ENCODE data around the gene PLEKHA5.

PLEKHA5 gene

GRCh38 chr12:19130224-19131024, 891 bp downstream of the PLEKHA5 start:
- DNase-seq (ENCODE audit: low read depth) = no peak

GRCh38 chr12:19131025-19131444, 1.5 kb downstream of the PLEKHA5 start:
- DNase-seq (ENCODE audit: low read depth) = no peak

- no peak for DNase-seq (ENCODE audit: low read depth)
Observed at GRCh38 chr12:19138551-19138950, 9.0 kb downstream of the PLEKHA5 start.

GRCh38 chr12:19138956-19139355, 9.4 kb downstream of the PLEKHA5 start:
- no peak for DNase-seq (ENCODE audit: low read depth)

GRCh38 chr12:19139615-19140194, 10.2 kb downstream of the PLEKHA5 start:
- no peak for DNase-seq (ENCODE audit: low read depth)

DNA sequence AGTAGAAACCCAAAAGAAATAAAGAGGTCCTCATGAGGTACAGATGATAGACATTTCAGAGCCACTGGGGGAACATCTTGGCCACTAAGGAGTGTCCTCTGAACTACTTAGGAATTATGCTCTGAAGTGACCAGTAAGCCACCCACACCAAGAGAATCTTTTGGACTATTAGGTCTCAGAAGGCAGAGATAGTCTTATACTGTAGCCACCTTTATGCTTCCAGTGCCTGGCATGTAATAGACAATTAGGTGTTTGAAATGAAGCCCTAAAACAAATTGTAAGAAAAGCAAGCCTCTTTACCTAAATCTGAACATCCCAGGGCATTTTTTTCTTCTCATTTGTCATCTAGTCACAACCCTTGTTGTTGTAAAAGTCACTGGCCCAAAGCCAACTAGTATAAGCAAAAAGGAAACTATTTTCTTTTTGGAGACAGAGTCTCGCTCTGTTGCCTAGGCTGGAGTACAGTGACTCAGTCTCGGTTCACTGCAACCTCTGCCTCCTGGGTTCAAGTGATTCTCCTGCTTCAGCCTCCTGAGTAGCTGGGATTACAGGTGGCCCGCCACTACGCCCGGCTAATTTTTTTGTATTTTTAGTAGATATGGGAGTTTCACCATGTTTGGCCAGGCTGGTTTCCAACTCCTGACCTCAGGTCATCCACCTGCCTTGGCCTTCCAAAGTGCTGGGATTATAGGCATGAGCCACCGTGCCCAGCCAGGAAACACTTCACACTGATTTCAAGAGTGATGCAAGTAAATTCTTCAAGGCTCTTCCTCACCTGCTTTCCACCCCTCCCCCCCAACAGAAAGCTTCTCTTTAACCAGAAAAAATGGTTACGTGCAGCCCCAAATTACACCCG, 11.1 kb downstream of the PLEKHA5 start:
- no peak for DNase-seq (ENCODE audit: low read depth)

GRCh38 chr12:19142499-19142898, 13.0 kb downstream of the PLEKHA5 start:
- DNase-seq (ENCODE audit: low read depth) = no peak

- no peak for DNase-seq (ENCODE audit: low read depth)
Observed at GRCh38 chr12:19144287-19144686, 14.8 kb downstream of the PLEKHA5 start.

DNA sequence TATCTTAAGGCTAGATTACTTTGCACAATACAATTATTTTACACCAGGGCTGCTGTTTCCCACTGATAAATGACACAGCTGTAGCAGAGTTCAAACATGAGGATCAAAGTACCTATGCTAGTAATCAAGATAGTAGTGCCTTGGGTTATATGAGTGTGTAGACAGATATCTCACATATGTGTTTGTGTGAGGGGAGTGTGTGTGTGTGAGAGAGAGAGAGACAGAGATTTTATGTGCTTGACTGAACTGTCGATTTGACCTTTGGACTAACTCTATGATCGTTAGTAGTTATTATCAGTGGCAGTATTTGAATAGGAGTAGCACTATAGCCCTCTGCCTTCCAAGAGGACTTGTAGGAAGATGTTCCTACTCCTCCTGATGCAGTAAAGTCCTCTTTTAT, 15.5 kb downstream of the PLEKHA5 start:
- no peak for DNase-seq (ENCODE audit: low read depth)

DNA sequence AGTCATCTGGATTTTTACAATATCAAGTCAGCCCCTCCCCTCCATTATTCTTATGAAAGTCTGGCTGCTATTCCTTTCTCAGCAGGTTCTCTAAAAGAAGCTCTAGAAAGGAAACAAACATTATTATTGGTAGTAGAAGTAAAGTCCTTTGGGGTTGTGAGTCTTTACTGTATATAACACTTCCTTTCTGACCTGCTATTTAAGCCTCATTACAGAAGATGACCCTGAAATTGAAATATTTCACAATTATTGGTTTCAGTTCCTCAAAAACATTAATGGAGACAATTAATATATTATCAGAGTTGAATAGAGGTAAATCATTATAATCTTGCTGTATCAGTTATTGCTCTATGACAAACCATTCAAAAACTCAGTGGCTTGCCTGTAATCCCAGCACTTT, 19.3 kb downstream of the PLEKHA5 start:
- DNase-seq (ENCODE audit: low read depth) = no peak

DNA sequence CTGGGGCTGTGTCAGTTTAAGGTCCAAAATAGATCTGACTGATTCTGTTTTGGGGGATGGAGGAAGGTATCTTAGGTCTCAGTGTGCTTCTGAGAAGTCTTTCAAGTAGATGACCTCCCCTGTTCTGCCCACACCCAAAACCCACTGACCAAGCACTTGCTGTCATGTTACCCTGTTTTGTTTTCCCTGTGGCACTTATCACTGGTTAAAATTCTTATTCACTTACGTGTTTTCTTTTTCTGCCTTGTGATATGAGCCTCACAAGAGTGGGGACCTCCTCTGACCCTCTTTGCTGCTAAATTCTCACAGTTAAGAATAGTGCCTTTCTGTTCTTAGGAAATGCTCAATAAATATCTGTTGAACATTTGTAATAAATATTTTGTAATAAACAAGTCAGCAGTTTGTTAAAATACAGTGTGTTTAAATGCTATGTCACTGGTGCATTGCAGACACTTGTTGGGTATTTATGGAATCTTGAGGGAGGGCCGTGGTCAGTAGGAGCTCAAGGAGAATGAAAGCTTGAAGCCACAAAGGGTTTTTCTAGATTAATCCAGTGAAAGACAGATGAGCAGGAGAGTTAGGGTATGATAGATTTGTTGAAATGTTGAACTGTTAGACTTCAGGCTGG, 20.9 kb downstream of the PLEKHA5 start:
- DNase-seq (ENCODE audit: low read depth) = no peak

DNA sequence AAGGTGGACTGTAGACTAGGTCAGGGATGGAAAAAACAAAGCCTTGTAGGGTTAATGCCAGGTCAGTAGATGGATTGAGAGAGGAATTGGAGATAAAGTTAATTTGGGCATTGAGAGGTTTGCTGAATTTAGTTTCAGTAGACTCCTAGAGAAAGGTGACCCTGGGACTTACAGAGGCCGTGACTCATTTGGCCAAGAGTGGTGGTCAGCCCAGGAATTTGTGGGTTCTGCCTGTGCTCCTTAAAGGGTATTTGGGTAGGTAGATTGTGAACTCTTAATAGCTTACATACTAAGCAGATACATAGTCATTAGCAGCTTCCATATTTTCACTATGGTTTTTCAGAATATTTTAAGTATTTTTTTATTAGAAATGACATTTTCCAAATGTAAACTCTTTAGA, 21.8 kb downstream of the PLEKHA5 start:
- no peak for DNase-seq (ENCODE audit: low read depth)

DNA sequence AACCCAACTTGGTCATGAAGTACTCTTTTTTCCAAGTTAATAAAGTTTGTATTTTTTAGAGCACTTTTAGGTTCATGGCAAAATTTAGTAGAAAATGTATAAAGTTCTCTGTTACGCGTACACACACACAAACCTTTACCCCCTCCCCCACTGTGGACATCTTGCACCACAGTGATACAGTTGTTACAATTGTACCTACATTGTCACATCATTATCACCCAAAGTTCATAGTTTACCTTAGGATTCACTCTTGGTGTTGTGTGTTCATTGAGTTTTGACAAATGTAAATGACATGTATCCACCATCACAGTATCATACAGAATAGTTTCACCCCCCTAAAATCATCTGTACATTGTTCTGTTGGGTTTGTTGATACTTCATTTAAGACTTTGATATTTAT, 23.9 kb downstream of the PLEKHA5 start:
- DNase-seq (ENCODE audit: low read depth) = no peak

GRCh38 chr12:19154686-19155085, 25.2 kb downstream of the PLEKHA5 start:
- DNase-seq (ENCODE audit: low read depth) = no peak

- no peak for DNase-seq (ENCODE audit: low read depth)
Observed at GRCh38 chr12:19155981-19156734, 26.6 kb downstream of the PLEKHA5 start.

DNA sequence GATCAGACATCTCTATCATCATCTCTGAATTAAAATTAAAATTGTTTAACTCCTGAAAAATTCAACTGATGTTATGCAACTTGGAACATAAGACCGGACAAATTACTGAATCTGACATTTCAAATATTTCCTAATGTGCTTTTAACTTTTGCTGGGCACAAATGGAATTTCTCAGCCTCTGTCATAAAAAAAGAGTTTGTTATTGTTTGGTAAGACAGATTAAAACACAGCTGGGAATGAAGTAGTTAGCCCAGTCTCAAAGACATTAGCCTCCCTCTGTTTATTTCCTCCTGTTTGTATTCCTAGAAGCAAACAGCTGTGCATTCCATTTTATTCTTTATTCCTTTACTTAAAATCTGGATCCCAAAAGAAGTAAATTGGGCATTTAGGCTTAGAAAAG, 29.4 kb downstream of the PLEKHA5 start:
- DNase-seq (ENCODE audit: low read depth) = no peak

GRCh38 chr12:19161216-19161615, 31.7 kb downstream of the PLEKHA5 start:
- DNase-seq (ENCODE audit: low read depth) = no peak

DNA sequence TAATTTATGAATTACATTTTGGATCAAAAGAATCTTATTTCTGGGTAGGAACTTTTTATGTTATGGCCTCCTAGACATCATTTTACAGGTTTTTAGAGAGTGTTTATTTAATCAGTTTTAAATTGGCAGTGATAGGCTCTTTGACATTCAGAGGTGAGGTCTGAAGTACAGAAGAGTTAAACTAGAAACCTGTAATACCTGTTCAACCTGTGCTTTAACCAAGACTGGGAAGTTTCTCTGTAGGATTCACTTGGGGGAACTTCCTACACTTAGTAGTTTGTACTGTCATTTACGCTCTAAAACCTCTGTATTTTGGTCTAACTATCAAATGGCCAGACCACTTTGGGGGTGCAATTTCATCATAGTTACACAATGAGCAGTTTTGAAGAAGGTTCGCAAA, 35.9 kb downstream of the PLEKHA5 start:
- no peak for DNase-seq (ENCODE audit: low read depth)

- DNase-seq (ENCODE audit: low read depth) = no peak
Observed at GRCh38 chr12:19166387-19166786, 36.9 kb downstream of the PLEKHA5 start.

DNA sequence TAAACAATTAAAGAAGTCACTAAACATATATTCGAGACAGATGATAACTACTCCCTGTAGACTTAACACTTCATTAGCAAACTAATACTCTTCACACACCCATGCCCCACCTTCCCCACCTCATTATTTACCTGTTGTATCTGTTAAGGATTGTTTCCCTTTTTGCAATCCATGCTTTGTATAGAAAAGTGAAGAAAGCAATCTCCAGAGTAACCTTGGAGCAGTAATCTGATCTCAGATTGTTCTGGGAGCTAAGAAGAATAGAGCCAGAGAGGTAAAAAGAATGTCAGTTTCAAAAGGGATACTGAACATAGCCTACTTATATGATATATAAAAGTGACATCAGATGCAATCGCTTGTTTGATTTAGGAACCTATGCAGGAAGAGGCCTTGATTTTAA, 37.4 kb downstream of the PLEKHA5 start:
- DNase-seq (ENCODE audit: low read depth) = no peak

- DNase-seq (ENCODE audit: low read depth) = no peak
Observed at GRCh38 chr12:19167708-19168107, 38.2 kb downstream of the PLEKHA5 start.

- DNase-seq (ENCODE audit: low read depth) = no peak
Observed at GRCh38 chr12:19168644-19169043, 39.1 kb downstream of the PLEKHA5 start.

Data from GM04504 (cell line).